H1 (cell line): ENCODE measurements around the gene DFFA. TPM values are rescaled to one million over a fixed set of nuclear protein-coding genes. Genes with fewer than 3 reads are reported as not detected.
"Not testable (repeated sequence)": the region's sequence is repeated elsewhere in the genome, so short reads cannot be mapped to it uniquely, and the experiment has no call there.

Experiments
- CTCF ChIA-PET: fragments of 300-600 bp; sonication (Branson Sonifier 250); formaldehyde crosslinking; loops from one replicate; lab custom pipeline; 2021; ENCODE audit not compliant: partially characterized antibody; lab: Charles Lee
- POLR2A ChIA-PET: fragments of 300-600 bp; sonication (Branson Sonifier 250); formaldehyde crosslinking; loops from one replicate; lab custom pipeline; 2021; ENCODE audit warnings: inconsistent platforms; ENCODE audit not compliant: partially characterized antibody; lab: Charles Lee
- DNase-seq, 2 experiments: peaks; one replicate each; pipeline versions ENCODE4 v3.0.0 to v3.0.0-alpha.2; 2010 to 2022; ENCODE audit warnings: low spot score in 2 of 2, low read depth in 1 of 2, mixed read lengths in 1 of 2
- FAIRE-seq: peaks from 2 replicates; lab custom pipeline; 2011; peaks lifted over from hg19 to GRCh38; lab: Jason Lieb, UNC
- H2AFZ ChIP-seq: 2 replicates; pipeline ENCODE4 v1.8.1; 2012; ENCODE audit warnings: low read length, inconsistent platforms
- H2AK5ac ChIP-seq: 2 replicates; pipeline ENCODE4 v1.6.1; 2013; ENCODE audit warnings: low read depth, low read length
- H2BK120ac ChIP-seq: replicated peaks from 2 replicates; pipeline ENCODE3; 2013; ENCODE audit warnings: low read depth, low read length, inconsistent platforms
- H2BK12ac ChIP-seq: 2 replicates; pipeline ENCODE4 v1.6.1; 2013; ENCODE audit warnings: low read depth, low read length
- H2BK15ac ChIP-seq: 2 replicates; pipeline ENCODE4 v1.6.1; 2013; ENCODE audit warnings: low read length
- H2BK20ac ChIP-seq: 2 replicates; pipeline ENCODE4 v1.6.1; 2013; ENCODE audit warnings: low read length
- H2BK5ac ChIP-seq: 2 replicates; pipeline ENCODE4 v1.6.1; 2013; ENCODE audit warnings: low read depth, low read length
- H3K14ac ChIP-seq: 2 replicates; pipeline ENCODE4 v1.6.1; 2013; ENCODE audit warnings: inconsistent platforms; ENCODE audit not compliant: insufficient read length
- H3K18ac ChIP-seq: 2 replicates; pipeline ENCODE4 v1.6.1; 2013; ENCODE audit warnings: low read length; ENCODE audit errors: extremely low read depth
- H3K23ac ChIP-seq: 2 replicates; pipeline ENCODE4 v1.6.1; 2013; ENCODE audit warnings: inconsistent platforms; ENCODE audit not compliant: insufficient read length
- H3K23me2 ChIP-seq: 2 replicates; pipeline ENCODE4 v1.6.1; 2013; ENCODE audit warnings: low read depth, low read length
- H3K27ac ChIP-seq: 2 replicates; pipeline ENCODE4 v1.6.1; 2011; ENCODE audit warnings: low read depth, low read length, inconsistent platforms
- H3K27me3 ChIP-seq, 4 experiments: replicated peaks in 1 of 4; 1 replicate in 1 of 4; 2 replicates in 3 of 4; pipeline versions ENCODE4 v1.6.1 to v1.8.1; 2011 to 2013; ENCODE audit warnings: low read length in 3 of 4, mild to moderate bottlenecking in 3 of 4, inconsistent platforms in 2 of 4, mixed read lengths in 2 of 4, moderate library complexity in 1 of 4; ENCODE audit not compliant: control insufficient read depth in 3 of 4, insufficient read depth in 3 of 4; ENCODE audit errors: extremely low read depth in 1 of 4
- H3K36me3 ChIP-seq, 4 experiments: 2 replicates each; pipeline versions ENCODE4 v1.6.1 to v1.8.1; 2011 to 2013; ENCODE audit warnings: mild to moderate bottlenecking in 4 of 4, low read length in 3 of 4, moderate library complexity in 2 of 4, control low read depth in 1 of 4, inconsistent platforms in 1 of 4; ENCODE audit not compliant: insufficient read depth in 4 of 4, control insufficient read depth in 2 of 4
- H3K4ac ChIP-seq: replicated peaks from 2 replicates; pipeline ENCODE3; 2013; ENCODE audit warnings: low read length, low read depth, mixed read lengths, inconsistent platforms; ENCODE audit not compliant: insufficient read length
- H3K4me1 ChIP-seq, 4 experiments: replicated peaks in 1 of 4; 1 replicate in 1 of 4; 2 replicates in 3 of 4; pipeline versions ENCODE4 v1.6.1 to v1.8.1; 2011 to 2013; ENCODE audit warnings: low read length in 3 of 4, inconsistent platforms in 2 of 4, mixed read lengths in 1 of 4; ENCODE audit not compliant: insufficient read depth in 4 of 4, control insufficient read depth in 3 of 4
- H3K4me2 ChIP-seq, 2 experiments: 2 replicates each; pipeline versions ENCODE4 v1.6.1 to v1.8.1; 2011 to 2013; ENCODE audit warnings: low read depth in 2 of 2, low read length in 2 of 2, control low read depth in 1 of 2, inconsistent platforms in 1 of 2, mild to moderate bottlenecking in 1 of 2; ENCODE audit not compliant: insufficient read depth in 1 of 2
- H3K4me3 ChIP-seq, 4 experiments: fragments of 200-600, 300-600 bp in 1 of 4; sonication (generic), shearing (Covaris generic), sonication (Bioruptor Twin) in 1 of 4; 2 replicates each; pipeline versions ENCODE4 v1.5.1 to v1.8.1; 2011 to 2016; ENCODE audit warnings: low read length in 4 of 4, low read depth in 3 of 4, control low read depth in 2 of 4, inconsistent platforms in 2 of 4, mild to moderate bottlenecking in 2 of 4, mixed read lengths in 1 of 4, moderate library complexity in 1 of 4; ENCODE audit not compliant: insufficient read depth in 2 of 4; ENCODE audit errors: extremely low read depth in 1 of 4
- H3K56ac ChIP-seq: replicated peaks from 2 replicates; pipeline ENCODE3; 2013; ENCODE audit warnings: low read depth, mild to moderate bottlenecking, mixed read lengths, low read length, inconsistent platforms; ENCODE audit not compliant: insufficient read length
- H3K79me1 ChIP-seq: 2 replicates; pipeline ENCODE4 v1.6.1; 2013; ENCODE audit warnings: low read depth, low read length, control low read depth
- H3K79me2 ChIP-seq, 2 experiments: 2 replicates each; pipeline versions ENCODE4 v1.6.1 to v1.8.1; 2012 to 2013; ENCODE audit warnings: low read length in 2 of 2, mild to moderate bottlenecking in 2 of 2, inconsistent platforms in 1 of 2; ENCODE audit not compliant: insufficient read depth in 2 of 2, control insufficient read depth in 1 of 2
- H3K9ac ChIP-seq, 4 experiments: replicated peaks in 1 of 4; 1 replicate in 1 of 4; 2 replicates in 3 of 4; pipeline versions ENCODE4 v1.6.1 to v1.8.1; 2011 to 2013; ENCODE audit warnings: low read depth in 3 of 4, low read length in 3 of 4, control low read depth in 2 of 4, mild to moderate bottlenecking in 2 of 4, moderate library complexity in 2 of 4, inconsistent platforms in 1 of 4; ENCODE audit errors: extremely low read depth in 1 of 4
- H3K9me3 ChIP-seq, 2 experiments: 2 replicates each; pipeline versions ENCODE4 v1.6.1 to v1.8.1; 2012 to 2013; ENCODE audit warnings: mild to moderate bottlenecking in 2 of 2, moderate library complexity in 2 of 2, control low read depth in 1 of 2, inconsistent platforms in 1 of 2, low read depth in 1 of 2, low read length in 1 of 2, mixed read lengths in 1 of 2; ENCODE audit not compliant: insufficient read depth in 2 of 2
- H4K20me1 ChIP-seq, 2 experiments: replicated peaks in 1 of 2; 2 replicates each; pipeline versions ENCODE3 to v1.8.1; 2011 to 2013; ENCODE audit warnings: inconsistent platforms in 2 of 2, low read length in 2 of 2, mild to moderate bottlenecking in 1 of 2; ENCODE audit not compliant: insufficient read depth in 2 of 2, control insufficient read depth in 1 of 2
- H4K5ac ChIP-seq: 2 replicates; pipeline ENCODE4 v1.6.1; 2013; ENCODE audit warnings: low read length, low read depth, mixed read lengths, inconsistent platforms; ENCODE audit not compliant: insufficient read length
- H4K8ac ChIP-seq: 2 replicates; pipeline ENCODE4 v1.8.0; 2013; ENCODE audit warnings: mild to moderate bottlenecking, moderate library complexity, low read length, inconsistent platforms; ENCODE audit not compliant: insufficient read depth; ENCODE audit errors: extremely low read depth
- H4K91ac ChIP-seq: replicated peaks from 2 replicates; pipeline ENCODE3; 2013; ENCODE audit warnings: low read length, mixed read lengths, inconsistent platforms; ENCODE audit not compliant: insufficient read length
- WGBS, 2 experiments: shearing (Covaris generic) in 1 of 2; methylation state at CpG; one replicate each; pipeline versions ENCODE4 v1.1.6 to v1.1.7; 2013 to 2015; ENCODE audit warnings: low lambda C conversion rate in 2 of 2, mixed read lengths in 2 of 2, inconsistent platforms in 1 of 2, low coverage in 1 of 2, missing lambda C conversion rate in 1 of 2; ENCODE audit not compliant: insufficient replicate concordance in 2 of 2, insufficient coverage in 1 of 2, insufficient read length in 1 of 2; ENCODE audit errors: extremely low coverage in 1 of 2, missing lambda C conversion rate in 1 of 2; 5-methylcytosine and 5-hydroxymethylcytosine counted together
- polyA plus RNA-seq, 7 experiments: library from polyadenylated mRNA; depleted of rRNA in 3 of 7; stranded (reverse) in 5 of 7; unstranded in 2 of 7; fragments of >200 nt in 5 of 7; fragments of 200-250 nt in 2 of 7; gene quantifications; 1 replicate in 5 of 7; 2 replicates in 1 of 7; 4 replicates in 1 of 7; pipeline versions ENCODE4 v1.2.1 to v1.2.3, GENCODE V29; 2011 to 2013; ENCODE audit warnings: missing spikeins in 2 of 7, mixed read lengths in 2 of 7
- total RNA-seq: library from RNA; stranded (reverse); fragmentation: NEBNext Ultra II Directional; extraction: Animal tissue kit (Norgen Biotek cat#: 25700); gene quantifications from 2 replicates; pipeline ENCODE4 v1.2.1, GENCODE V29; 2021

DFFA gene
- total and polyA plus RNA-seq, 2 of the 8 experiments (the other 6 are each of a cell fraction or from before 2014, with no cell fraction given), result 34.3 to 79.9 TPM

DNA sequence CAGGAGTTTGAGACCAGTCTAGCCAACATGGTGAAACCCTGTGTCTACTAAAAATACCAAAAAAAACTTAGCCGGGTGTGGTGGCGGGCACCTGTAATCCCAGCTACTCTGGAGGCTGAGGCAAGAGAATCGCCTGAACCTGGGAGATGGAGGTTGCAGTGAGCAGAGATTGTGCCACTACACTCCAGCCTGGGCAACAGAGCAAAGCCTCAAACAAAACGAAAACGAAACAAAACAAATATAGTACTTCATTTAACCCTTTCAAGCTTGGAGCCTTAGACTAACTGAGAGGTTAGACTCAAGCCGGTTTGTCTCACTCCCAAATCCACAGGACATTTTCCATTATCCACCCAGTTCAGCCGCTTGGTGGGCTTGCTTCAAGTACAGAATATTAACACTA is 14.9 kb downstream of the DFFA start:
- not testable (repeated sequence) for H2BK20ac ChIP-seq, H4K91ac ChIP-seq, H2AK5ac ChIP-seq, H3K9me3 ChIP-seq, H4K8ac ChIP-seq, H3K14ac ChIP-seq, H2BK12ac ChIP-seq, H3K23ac ChIP-seq, H4K20me1 ChIP-seq, H3K27ac ChIP-seq, FAIRE-seq, H3K4ac ChIP-seq, H3K4me2 ChIP-seq, H2BK5ac ChIP-seq, H4K5ac ChIP-seq, H3K4me3 ChIP-seq, H3K18ac ChIP-seq, DNase-seq, H3K56ac ChIP-seq, H3K23me2 ChIP-seq, H2BK15ac ChIP-seq, H2BK120ac ChIP-seq, H3K9ac ChIP-seq, H3K79me1 ChIP-seq, H2AFZ ChIP-seq, H3K79me2 ChIP-seq, H3K4me1 ChIP-seq, H3K27me3 ChIP-seq
- 96% methylated on average over 7 of the region's 7 CpGs; no CpG with 5 or more reads in 1 of the 2 experiments for WGBS, 2 experiments
- H3K36me3 ChIP-seq, result peaks cover 9 to 44% (median 17%) of the 10 kb centered on the region in 4 experiments; a peak in 7 of 8 replicates
- CTCF ChIA-PET, result interaction anchor here (0.5 to 7.4 kb wide), 7 partner anchors 16 to 79 kb away, joined by 3 to 43 read pairs (median 4); partner anchors contain the start of gene CENPS
- POLR2A ChIA-PET, result interaction anchor here (1.1 to 7.9 kb wide), 10 partner anchors 8 to 58 kb away, joined by 3 to 67 read pairs (median 10); partner anchors contain the start of genes CORT, DFFA, PEX14 and PGD
